ENCODE data around the gene UGT1A8.

- no peak for TF ChIP-seq CTCF (IDR thresholded peaks at IDR 0.05)
- no peak for TF ChIP-seq POLR2A (IDR thresholded peaks at IDR 0.05)
These were observed 204.3 kb downstream of the UGT1A8 start for GRCh38 chr2:233821709-233822100.

All from adrenal gland (tissue), 5 donors.